Glomerular endothelial cell (primary cell): ENCODE data around the gene CYP2C19. TPM values are rescaled to one million over a fixed set of nuclear protein-coding genes. Genes with fewer than 3 reads are reported as not detected.
"Not testable (repeated sequence)": the region's sequence is repeated elsewhere in the genome, so short reads cannot be mapped to it uniquely, and the experiment has no call there.

Experiments
- DNase-seq: peaks from one replicate; pipeline ENCODE4 v3.0.0-alpha.2; 2011; ENCODE audit warnings: low read depth, low spot score; ENCODE audit errors: extremely low read depth
- total RNA-seq: library from RNA; depleted of rRNA; stranded (reverse); fragments of >200 nt; gene quantifications from 2 replicates; pipeline ENCODE4 v1.2.3, GENCODE V29; 2015

CYP2C19 gene
- total RNA-seq, 1 donor from 2014 or later, result not detected

DNA sequence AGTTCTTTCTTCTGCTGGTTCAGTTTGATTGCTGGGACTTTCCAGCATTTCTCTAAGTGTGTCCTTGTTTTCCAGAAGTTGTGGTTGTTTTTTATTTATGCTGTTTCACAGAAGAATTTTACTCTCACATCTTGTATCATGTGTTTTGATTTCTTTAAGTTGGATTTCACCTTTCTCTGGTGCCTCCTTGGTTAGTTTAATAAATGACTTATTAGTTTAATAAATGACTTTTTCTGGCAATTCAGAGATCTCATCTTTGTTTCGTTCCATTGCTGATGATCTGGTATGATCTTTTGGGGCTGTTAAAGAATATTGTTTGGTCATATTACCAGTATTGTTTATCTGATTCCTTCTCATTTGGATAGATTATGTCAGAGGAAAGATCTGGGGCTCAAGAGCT lies 116.2 kb downstream of the CYP2C19 start:
- no peak for DNase-seq

DNA sequence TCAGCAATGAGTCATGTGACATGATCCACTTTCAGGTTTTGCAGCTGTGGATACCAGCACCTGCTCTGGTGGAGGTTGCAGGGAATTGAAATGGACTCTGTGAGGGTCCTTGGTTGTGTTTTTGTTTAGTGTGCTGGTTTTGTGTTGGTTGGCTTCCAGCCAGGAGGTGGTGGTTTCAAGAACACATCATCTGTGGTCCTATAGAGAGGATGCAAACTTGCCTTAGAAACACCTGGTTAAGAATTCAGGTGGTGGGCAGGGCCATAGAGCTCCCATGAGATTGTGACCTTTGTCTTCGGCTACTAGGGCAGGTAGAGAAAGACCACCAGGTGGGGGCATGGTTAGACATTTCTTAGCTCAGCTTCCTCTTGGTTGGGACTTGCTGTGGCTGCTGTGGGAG lies 116.7 kb downstream of the CYP2C19 start:
- no peak for DNase-seq

DNA sequence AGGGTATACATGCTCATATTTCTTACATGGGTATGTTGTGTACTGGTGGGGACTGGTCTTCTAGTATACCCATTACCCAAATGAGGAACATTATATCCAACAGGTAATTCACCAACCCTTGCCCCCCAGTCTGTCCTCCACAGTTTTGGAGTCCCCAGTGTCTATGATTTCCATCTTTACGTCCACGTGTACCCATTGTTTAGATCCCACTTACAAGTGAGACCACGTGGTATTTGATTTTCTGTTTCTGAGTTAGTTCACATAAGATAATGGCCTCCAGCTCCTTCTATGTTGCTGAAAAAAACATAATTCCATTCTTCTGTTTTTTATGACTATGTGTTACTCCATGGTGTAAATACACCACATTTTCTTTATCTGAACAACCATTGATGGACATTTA lies 126.6 kb downstream of the CYP2C19 start:
- no peak for DNase-seq

DNA sequence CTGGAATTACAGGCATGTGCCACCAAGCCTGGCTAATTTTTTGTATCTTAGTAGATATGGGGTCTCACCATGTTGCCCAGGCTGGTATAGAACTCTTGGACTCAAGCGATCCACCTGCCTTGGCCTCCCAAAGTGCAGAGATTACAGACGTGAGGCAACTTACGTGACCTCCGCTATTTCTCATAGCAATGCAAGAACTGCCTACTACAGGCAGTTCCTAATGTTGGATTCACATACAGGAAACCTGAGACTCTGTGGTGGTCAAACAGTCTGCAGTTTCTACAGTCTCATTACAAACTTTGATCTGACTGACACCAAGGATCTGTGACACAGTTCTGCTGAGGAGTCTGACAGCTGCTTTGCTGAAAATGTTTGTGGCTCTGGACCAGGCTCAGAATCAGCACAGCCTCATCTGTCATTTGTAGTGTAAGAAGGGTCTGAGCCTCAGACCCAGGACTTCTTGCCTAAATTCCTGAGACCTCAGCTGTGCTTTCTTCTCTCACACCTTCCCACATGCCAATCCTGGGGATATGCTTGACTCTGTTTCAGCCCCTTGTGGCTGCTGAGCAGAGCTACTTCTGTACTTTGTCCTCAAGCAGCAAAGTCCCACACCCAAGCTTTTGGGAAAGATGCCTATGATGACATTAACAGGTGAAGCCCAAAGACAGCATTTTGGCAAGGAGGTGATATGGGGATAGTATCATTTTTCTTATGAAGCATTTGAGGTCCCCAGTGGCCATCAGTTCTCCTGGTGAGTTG lies 128.0 kb downstream of the CYP2C19 start:
- no peak for DNase-seq

DNA sequence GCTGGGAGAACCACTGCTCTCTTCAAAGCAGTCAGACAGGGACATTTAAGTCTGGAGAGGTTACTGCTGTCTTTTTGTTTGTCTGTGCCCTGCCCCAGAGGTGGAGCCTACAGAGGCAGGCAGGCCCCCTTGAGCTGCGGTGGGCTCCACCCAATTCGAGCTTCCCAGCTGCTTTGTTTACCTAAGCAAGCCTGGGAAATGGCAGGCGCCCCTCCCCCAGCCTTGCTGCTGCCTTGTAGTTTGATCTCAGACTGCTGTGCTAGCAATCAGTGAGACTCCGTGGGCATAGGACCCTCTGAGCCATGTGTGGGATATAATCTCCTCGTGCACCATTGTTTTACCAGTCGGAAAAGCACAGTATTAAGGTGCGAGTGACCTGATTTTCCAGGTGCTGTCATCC lies 135.9 kb downstream of the CYP2C19 start:
- not testable (repeated sequence) for DNase-seq

DNA sequence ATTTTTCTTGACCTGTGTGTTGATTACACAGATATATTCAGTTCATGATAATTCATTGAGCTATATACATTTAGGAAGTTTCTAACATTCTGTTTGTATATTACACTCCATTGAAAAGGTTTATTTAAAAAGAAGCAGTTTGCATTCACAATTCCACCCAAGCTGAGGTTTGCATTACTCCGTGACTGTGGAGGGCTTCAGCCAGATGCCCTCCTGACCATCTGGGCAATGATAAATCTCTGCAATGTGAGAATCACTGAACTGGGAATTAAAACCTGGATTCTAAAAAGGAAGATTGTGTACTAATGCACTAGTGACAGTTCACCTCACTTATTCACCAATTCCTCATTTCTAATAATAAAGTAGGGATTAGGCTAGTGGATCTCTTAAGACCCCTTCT lies 139.6 kb downstream of the CYP2C19 start:
- no peak for DNase-seq

DNA sequence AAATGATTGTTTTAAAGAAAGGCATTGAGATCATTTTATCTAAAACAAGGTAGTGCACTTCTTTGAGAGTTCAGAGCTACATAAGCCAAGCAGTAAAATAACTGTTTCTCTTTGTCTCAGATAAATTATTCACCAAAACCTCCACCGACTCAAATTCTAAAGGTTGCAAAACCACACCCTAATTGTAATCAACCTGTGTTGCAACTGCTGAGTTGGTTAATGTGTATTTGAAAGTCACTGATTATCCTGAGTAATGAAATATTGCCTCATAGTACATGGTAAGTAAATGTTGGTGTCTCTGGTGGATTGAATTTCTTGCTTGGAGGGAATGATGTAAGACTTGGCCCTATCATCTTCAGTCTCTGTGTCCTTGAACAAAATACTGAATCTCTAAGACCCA lies 140.1 kb downstream of the CYP2C19 start:
- no peak for DNase-seq

Other genes starting within 250 kb of the CYP2C19 start
- gene HELLS, start 216.9 kb upstream of the CYP2C19 start, total RNA-seq, result 8.3 and 27.0 TPM in 2 replicates
- not detected in 2 replicates for gene CYP2C18, start 79.0 kb upstream of the CYP2C19 start, total RNA-seq
- not detected in 2 replicates for gene CYP2C9, start 176.0 kb downstream of the CYP2C19 start, total RNA-seq